ENCODE results near the gene TMEM126B.

- no peak for TF ChIP-seq POLR2A (IDR thresholded peaks at IDR 0.05)
- no peak for TF ChIP-seq CTCF (IDR thresholded peaks at IDR 0.05)
- TF ChIP-seq POLR2AphosphoS5 (IDR thresholded peaks at IDR 0.05): no peak
Observed at GRCh38 chr11:85663080-85663752, 34.8 kb downstream of the TMEM126B start.

Measured in gastroesophageal sphincter (tissue), 3 donors.